Fibroblast of mammary gland (primary cell): ENCODE data around the gene FRAS1.
"Not testable (repeated sequence)": the region's sequence is repeated elsewhere in the genome, so short reads cannot be mapped to it uniquely, and the experiment has no call there.

Source experiments
- DNase-seq: peaks from one replicate; pipeline ENCODE4 v3.0.0-alpha.2; 2010; ENCODE audit warnings: low read depth
- H3K4me3 ChIP-seq: 2 replicates; pipeline ENCODE4 v1.5.1; 2011; ENCODE audit warnings: low read depth, mild to moderate bottlenecking, low read length, moderate library complexity; ENCODE audit not compliant: control insufficient read depth
- TF ChIP-seq, protein P1 (sequence below): conservative IDR thresholded peaks from 2 replicates; pipeline ENCODE4 v1.5.1; 2011; ENCODE audit warnings: low read depth, low read length, inconsistent platforms; ENCODE audit not compliant: control insufficient read depth, insufficient read depth

FRAS1 gene

DNA sequence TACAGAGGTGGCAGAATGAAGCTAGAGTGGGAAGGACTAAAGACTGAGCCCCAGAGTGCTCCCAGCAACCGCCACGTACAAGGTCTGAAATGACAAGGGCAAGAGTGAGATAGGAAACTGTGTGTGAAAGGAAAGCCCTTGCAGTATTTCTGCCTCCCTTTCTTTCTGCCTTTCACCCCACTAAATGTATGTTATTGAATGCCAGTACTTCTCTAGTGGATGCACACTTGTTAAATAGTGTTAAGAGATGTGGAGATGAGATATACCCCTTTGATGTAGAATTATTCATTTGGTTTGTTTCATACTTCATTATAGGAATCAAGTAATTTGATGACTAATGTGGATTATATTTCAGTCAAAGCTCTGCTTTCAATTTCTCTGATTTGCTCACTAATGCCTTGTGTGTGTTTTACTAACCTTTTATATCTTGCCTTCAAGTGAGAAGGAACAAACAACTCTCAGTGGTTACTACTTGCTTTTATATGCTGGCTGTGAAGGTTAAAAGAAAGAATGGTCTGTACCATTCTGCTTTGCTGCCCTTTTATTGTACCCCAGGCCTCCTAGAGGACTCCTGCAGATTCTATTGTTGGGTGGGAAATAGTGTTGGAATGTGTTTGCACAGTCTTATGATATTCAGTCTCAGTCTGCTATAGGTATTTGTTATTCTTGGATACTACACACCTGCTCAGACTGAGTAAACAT, 486.5 kb downstream of the FRAS1 start:
- DNase-seq, result no peak
- TF ChIP-seq, protein P1, sequence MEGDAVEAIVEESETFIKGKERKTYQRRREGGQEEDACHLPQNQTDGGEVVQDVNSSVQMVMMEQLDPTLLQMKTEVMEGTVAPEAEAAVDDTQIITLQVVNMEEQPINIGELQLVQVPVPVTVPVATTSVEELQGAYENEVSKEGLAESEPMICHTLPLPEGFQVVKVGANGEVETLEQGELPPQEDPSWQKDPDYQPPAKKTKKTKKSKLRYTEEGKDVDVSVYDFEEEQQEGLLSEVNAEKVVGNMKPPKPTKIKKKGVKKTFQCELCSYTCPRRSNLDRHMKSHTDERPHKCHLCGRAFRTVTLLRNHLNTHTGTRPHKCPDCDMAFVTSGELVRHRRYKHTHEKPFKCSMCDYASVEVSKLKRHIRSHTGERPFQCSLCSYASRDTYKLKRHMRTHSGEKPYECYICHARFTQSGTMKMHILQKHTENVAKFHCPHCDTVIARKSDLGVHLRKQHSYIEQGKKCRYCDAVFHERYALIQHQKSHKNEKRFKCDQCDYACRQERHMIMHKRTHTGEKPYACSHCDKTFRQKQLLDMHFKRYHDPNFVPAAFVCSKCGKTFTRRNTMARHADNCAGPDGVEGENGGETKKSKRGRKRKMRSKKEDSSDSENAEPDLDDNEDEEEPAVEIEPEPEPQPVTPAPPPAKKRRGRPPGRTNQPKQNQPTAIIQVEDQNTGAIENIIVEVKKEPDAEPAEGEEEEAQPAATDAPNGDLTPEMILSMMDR, result no peak

GRCh38 chr4:78544678-78545077, 487.6 kb downstream of the FRAS1 start:
- TF ChIP-seq, protein P1, result no peak
- DNase-seq, result no peak
- no peak overlapping the region for H3K4me3 ChIP-seq

More for the DNA sequence above, 486.5 kb downstream of the FRAS1 start:
- no peak overlapping the region for H3K4me3 ChIP-seq

- TF ChIP-seq, protein P1, result no peak
- DNase-seq, result peak; percentile 79
- H3K4me3 ChIP-seq, result no peak overlapping the region
These were observed 488.4 kb downstream of the FRAS1 start for GRCh38 chr4:78545275-78546246.

DNA sequence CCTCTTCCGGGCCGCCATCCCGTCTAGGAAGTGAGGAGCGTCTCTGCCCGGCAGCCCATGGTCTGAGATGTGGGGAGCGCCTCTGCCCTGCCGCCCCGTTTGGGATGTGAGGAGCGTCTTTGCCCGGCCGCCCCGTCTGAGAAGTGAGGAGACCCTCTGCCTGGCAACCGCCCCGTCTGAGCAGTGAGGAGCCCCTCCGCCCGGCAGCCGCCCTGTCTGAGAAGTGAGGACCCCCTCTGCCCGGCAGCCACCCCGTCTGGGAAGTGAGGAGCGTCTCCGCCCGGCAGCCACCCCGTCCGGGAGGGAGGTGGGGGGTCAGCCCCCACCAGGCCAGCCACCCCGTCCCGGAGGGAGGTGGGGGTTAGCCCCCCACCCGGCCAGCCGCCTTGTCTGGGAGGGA, 490.8 kb downstream of the FRAS1 start:
- H3K4me3 ChIP-seq, DNase-seq: not testable (repeated sequence)

DNA sequence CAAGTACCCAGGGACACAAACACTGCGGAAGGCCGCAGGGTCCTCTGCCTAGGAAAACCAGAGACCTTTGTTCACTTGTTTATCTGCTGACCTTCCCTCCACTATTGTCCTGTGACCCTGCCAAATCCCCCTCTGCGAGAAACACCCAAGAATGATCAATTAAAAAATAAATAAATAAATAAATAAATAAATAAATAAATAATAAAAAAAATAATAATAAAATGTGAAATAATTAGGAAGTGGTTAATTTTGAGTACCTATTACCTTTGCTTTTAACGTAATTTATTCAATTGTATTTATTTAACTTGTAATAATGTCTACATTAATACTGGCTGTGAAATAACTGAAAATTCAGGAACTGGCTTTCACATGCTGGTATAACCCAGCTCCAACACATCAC, 491.8 kb downstream of the FRAS1 start:
- DNase-seq, H3K4me3 ChIP-seq: not testable (repeated sequence)

- H3K4me3 ChIP-seq, result peak within 1 kb of the TSS; percentile 55
- TF ChIP-seq, protein P1, result no peak
- DNase-seq, result no peak
These were observed 494.6 kb downstream of the FRAS1 start, which contains the start of gene ANXA3 for GRCh38 chr4:78551420-78552351. ANXA3 (plus strand) TSS chr4:78551770; CDS start chr4:78554474, 2,704 bp downstream.

- no peak for DNase-seq
- H3K4me3 ChIP-seq, result no peak overlapping the region
These were observed 495.4 kb downstream of the FRAS1 start for GRCh38 chr4:78552389-78553042.

More at GRCh38 chr4:78552389-78553042, 495.4 kb downstream of the FRAS1 start:
- TF ChIP-seq, protein P1, result no peak
